Nephron progenitor cell (in vitro differentiated cells): ENCODE results near the gene ARHGEF25.
A peak's percentile ranks its signal among the peaks of the same experiment; 100 is the strongest.
"Not testable (repeated sequence)": the region's sequence is repeated elsewhere in the genome, so short reads cannot be mapped to it uniquely, and the experiment has no call there.

Experiments
- DNase-seq: peaks from one replicate; pipeline ENCODE4 v3.0.0; 2021
- H3K27ac Mint-ChIP-seq: 2 replicates; pipeline ENCODE4 v1.8.0; 2021; ENCODE audit warnings: mild to moderate bottlenecking, moderate library complexity, mixed read lengths
- H3K27me3 Mint-ChIP-seq: 2 replicates; pipeline ENCODE4 v1.8.0; 2021; ENCODE audit warnings: mild to moderate bottlenecking, low read depth, mixed read lengths; ENCODE audit not compliant: poor library complexity
- H3K36me3 Mint-ChIP-seq: 2 replicates; pipeline ENCODE4 v1.8.0; 2021; ENCODE audit warnings: low read depth, mixed read lengths
- H3K4me1 Mint-ChIP-seq: 2 replicates; pipeline ENCODE4 v1.8.0; 2021; ENCODE audit warnings: mixed read lengths
- H3K4me3 Mint-ChIP-seq: 2 replicates; pipeline ENCODE4 v1.8.0; 2021; ENCODE audit warnings: mild to moderate bottlenecking, moderate library complexity, mixed read lengths
- H3K9me3 Mint-ChIP-seq: 2 replicates; pipeline ENCODE4 v1.8.0; 2021; ENCODE audit warnings: mild to moderate bottlenecking, moderate library complexity, mixed read lengths
- TF ChIP-seq, protein P1 (sequence below): fragments of 200-600 bp; sonication (generic); IDR thresholded peaks from 2 replicates; pipeline ENCODE4 v1.5.0; 2021; ENCODE audit warnings: antibody characterized with exemption

ARHGEF25 gene

DNA sequence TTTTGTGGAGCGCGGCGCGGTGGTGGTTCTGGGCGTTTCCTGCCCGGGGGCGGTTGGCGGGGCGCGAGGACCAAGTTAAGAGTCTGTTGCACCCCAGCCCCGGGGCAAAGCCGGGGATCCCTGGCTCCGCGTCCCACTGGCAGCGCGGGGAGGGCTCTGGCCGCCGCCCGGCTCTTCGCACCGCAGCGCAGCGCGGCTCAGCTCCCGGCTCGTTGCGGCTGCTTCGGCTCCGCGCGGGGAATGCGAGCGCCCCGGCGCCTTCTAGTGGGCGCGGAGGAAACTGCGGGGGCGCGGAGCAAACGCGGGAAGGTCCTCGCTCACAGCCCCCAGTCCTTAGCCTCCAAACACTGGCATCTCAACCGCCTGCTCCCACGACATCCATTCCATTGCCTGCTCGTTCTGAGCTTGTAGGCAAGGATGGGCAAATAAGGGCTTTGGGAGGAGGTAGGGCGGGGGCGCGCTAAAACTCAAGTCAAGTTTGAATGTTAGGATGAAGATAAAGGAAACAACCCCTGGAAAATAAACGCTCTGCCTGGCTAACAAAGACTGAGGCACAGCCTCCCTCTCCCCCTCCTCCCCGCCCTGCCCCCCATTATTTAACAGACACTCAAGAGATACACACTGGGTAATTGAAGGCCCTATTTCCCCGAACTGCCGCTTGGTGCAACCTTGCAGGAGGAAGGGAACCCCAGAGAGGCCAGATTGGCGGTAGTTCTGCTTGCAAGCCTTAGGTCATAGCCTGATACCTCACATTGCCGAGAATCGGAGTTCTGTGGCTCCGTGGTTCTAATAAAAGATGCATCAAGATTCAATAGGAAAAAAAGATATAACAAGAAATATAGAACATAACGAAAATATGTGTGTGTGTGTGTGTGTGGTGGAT lies 22.0 kb downstream of the ARHGEF25 start, which contains the start of gene B4GALNT1:
Gene B4GALNT1 (minus strand): TSS at position 244 of the 883 bp plus-strand sequence. CDS start 1,069 bp downstream, outside the sequence.
- H3K27ac Mint-ChIP-seq = no peak within 1 kb of the TSS
- TF ChIP-seq, protein P1, sequence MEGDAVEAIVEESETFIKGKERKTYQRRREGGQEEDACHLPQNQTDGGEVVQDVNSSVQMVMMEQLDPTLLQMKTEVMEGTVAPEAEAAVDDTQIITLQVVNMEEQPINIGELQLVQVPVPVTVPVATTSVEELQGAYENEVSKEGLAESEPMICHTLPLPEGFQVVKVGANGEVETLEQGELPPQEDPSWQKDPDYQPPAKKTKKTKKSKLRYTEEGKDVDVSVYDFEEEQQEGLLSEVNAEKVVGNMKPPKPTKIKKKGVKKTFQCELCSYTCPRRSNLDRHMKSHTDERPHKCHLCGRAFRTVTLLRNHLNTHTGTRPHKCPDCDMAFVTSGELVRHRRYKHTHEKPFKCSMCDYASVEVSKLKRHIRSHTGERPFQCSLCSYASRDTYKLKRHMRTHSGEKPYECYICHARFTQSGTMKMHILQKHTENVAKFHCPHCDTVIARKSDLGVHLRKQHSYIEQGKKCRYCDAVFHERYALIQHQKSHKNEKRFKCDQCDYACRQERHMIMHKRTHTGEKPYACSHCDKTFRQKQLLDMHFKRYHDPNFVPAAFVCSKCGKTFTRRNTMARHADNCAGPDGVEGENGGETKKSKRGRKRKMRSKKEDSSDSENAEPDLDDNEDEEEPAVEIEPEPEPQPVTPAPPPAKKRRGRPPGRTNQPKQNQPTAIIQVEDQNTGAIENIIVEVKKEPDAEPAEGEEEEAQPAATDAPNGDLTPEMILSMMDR = peak; percentile 86
- no peaks in the 10 kb centered on the region for H3K9me3 Mint-ChIP-seq
- peaks cover 98% of the 10 kb centered on the region for H3K27me3 Mint-ChIP-seq
- H3K4me3 Mint-ChIP-seq = peak within 1 kb of the TSS; percentile 68
- peak; percentile 86 for DNase-seq
- no peaks in the 10 kb centered on the region for H3K36me3 Mint-ChIP-seq
- peaks cover 9% of the 10 kb centered on the region for H3K4me1 Mint-ChIP-seq

- H3K27ac Mint-ChIP-seq, H3K4me1 Mint-ChIP-seq, DNase-seq, H3K4me3 Mint-ChIP-seq, H3K9me3 Mint-ChIP-seq, H3K36me3 Mint-ChIP-seq: not testable (repeated sequence)
- H3K27me3 Mint-ChIP-seq = peaks cover 95% of the 10 kb centered on the region
These were observed 25.5 kb downstream of the ARHGEF25 start for GRCh38 chr12:57636731-57637130.

DNA sequence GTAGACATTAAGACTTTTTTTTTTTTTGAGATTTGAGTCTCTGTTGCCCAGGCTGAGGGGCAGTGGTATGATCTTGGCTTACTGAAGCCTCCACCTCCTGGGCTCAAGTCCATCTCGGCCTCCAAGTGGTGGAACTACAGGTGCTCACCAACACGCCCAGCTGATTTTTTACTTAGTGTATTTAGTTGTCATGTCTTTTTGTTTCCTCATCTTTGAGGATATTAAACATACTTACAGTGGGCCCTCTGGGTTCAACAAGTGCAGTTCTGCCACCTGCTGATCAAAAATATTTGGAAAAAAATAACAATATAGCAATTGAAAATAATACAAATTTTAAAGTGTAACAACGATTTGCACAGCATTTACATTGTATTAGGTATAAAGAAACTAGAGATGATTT lies 26.1 kb downstream of the ARHGEF25 start:
- H3K27me3 Mint-ChIP-seq = peaks cover 90% of the 10 kb centered on the region
- H3K4me1 Mint-ChIP-seq = no peaks in the 10 kb centered on the region
- TF ChIP-seq, protein P1 = no peak
- H3K27ac Mint-ChIP-seq = no peak overlapping the region
- no peak overlapping the region for H3K4me3 Mint-ChIP-seq
- H3K9me3 Mint-ChIP-seq = peaks cover 10% of the 10 kb centered on the region
- no peak for DNase-seq
- H3K36me3 Mint-ChIP-seq = no peaks in the 10 kb centered on the region

DNA sequence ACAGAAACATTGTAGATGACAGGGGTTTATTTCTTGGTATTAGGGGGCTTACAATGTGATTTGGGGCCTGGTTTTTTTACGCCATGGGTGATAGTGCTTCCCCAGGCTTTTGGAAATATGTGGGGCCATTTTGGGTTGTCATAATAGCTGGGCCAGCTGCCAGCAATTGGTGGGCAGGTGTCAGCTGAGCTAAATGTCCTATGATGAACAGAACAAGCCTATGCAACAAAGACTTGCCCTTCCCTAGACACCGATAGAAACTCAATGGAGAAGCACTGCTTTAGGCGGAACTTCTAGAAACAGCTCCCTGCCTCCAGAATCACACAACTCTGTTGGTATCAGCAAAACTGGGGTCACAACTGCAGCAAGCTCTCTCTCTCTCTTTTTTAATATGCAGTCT lies 26.9 kb downstream of the ARHGEF25 start:
- H3K9me3 Mint-ChIP-seq = peaks cover 11% of the 10 kb centered on the region
- no peak for DNase-seq
- H3K27me3 Mint-ChIP-seq = peaks cover 84% of the 10 kb centered on the region
- no peaks in the 10 kb centered on the region for H3K36me3 Mint-ChIP-seq
- TF ChIP-seq, protein P1 = no peak
- H3K27ac Mint-ChIP-seq = no peak overlapping the region
- no peaks in the 10 kb centered on the region for H3K4me1 Mint-ChIP-seq
- H3K4me3 Mint-ChIP-seq = no peak overlapping the region

DNA sequence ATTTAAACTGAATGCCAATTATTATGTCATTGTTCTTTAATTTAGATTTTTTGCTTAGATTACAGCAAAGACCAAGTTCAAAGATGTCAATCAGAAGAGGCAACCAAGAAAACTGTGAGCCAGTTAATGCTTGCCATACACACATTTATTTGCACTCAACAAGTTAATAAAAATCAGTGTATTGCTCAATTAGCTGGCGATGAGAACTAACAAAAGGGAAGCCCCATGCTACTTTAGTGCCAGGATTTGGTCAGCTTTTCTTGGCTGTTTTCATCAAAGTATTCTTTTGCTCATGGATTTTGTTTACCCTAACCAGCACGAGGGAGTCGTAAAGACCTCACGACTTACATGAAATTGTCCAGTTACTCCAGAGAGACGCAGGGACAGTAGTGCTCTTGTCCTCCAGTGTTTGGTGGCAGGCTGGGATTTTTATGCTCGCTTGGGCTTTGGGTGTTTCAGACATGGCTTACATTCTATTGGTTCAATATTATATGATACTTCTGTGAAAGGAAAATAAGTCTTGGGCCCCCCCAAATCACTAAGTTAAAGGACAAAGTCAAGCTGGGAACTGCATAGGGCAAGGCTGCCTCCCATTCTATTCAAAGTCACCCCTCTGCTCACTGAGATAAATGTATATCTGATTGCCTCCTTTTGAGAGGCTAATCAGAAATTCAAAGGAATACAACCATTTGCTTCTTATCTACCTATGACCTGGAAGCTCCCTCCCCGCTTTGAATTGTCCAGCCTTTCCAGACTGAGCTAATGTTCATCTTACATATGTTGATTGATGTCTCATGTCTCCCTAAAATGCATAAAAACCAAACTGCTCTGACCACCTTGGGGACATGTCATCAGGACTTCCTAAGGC lies 29.2 kb downstream of the ARHGEF25 start:
- Mint-ChIP-seq H3K9me3 (peaks cover 31% of the 10 kb centered on the region), H3K27ac (no peak overlapping the region), H3K4me3 (no peak overlapping the region), H3K27me3 (peaks cover 61% of the 10 kb centered on the region), H3K4me1 (no peaks in the 10 kb centered on the region), H3K36me3 (no peaks in the 10 kb centered on the region)
- DNase-seq = no peak
- TF ChIP-seq, protein P1 = no peak
